ENCODE data around the gene ANO8.

- TF ChIP-seq SP1 (IDR thresholded peaks at IDR 0.05) (no peak), HDGF (IDR thresholded peaks at IDR 0.05; ENCODE audit: borderline replicate concordance) (no peak), L3MBTL2 (conservative IDR thresholded peaks at IDR 0.05) (no peak), BHLHE40 (IDR thresholded peaks at IDR 0.05; ENCODE audit: borderline replicate concordance) (no peak), PKNOX1 (IDR thresholded peaks at IDR 0.05) (no peak), FOXM1 (IDR thresholded peaks at IDR 0.05; ENCODE audit: borderline replicate concordance) (no peak), CTBP1 (IDR thresholded peaks at IDR 0.05; ENCODE audit: borderline replicate concordance) (no peak)
These were observed 59.0 kb downstream of the ANO8 start for GRCh38 chr19:17275441-17276175.
